Cardiac muscle cell (in vitro differentiated cells and primary cell): ENCODE measurements around the gene INPP5A. TPM values are rescaled to one million over a fixed set of nuclear protein-coding genes. Genes with fewer than 3 reads are reported as not detected.

ENCODE experiments used
- DNase-seq, 2 donors: peaks; one replicate each; pipeline versions ENCODE4 v3.0.0 to v3.0.0-alpha.2; 2010 to 2017; ENCODE audit warnings: low read depth in 1 of 2, low spot score in 1 of 2
- H3K27ac ChIP-seq: fragments of 200-600 bp; sonication (generic); 2 replicates; pipeline ENCODE4 v1.5.1; 2016
- H3K27me3 ChIP-seq: fragments of 200-600 bp; sonication (generic); 2 replicates; pipeline ENCODE4 v1.6.0; 2016; ENCODE audit warnings: control low read depth
- H3K36me3 ChIP-seq: fragments of 200-600 bp; sonication (generic); 2 replicates; pipeline ENCODE4 v1.5.1; 2016; ENCODE audit warnings: control low read depth
- H3K4me1 ChIP-seq: fragments of 200-600 bp; sonication (generic); 2 replicates; pipeline ENCODE4 v1.8.1; 2017; ENCODE audit warnings: low read depth, mild to moderate bottlenecking, mixed run types
- H3K4me3 ChIP-seq: fragments of 200-600 bp; sonication (generic); 2 replicates; pipeline ENCODE4 v1.5.1; 2016; ENCODE audit warnings: mild to moderate bottlenecking
- H3K9me3 ChIP-seq: fragments of 200-600 bp; sonication (generic); 2 replicates; pipeline ENCODE4 v1.5.1; 2017; ENCODE audit warnings: low read depth, mild to moderate bottlenecking, control low read depth
- polyA plus RNA-seq: library from polyadenylated mRNA; unstranded; fragments of >200 nt; fragmentation: Nextera tagmentation; extraction: Ambion mirVana; gene quantifications from 2 replicates; pipeline ENCODE4 v1.2.1, GENCODE V29; 2016
- total RNA-seq: library from RNA; depleted of rRNA; stranded (reverse); fragments of >200 nt; gene quantifications from 2 replicates; pipeline ENCODE4 v1.2.3, GENCODE V29; 2016
- TF ChIP-seq, protein P1 (sequence below): IDR thresholded peaks from 2 replicates; pipeline ENCODE4 v1.5.1; 2012; ENCODE audit warnings: low read depth, mild to moderate bottlenecking, low read length

Gene INPP5A
- total and polyA plus RNA-seq, 2 experiments from 2014 or later = 87.0 to 90.4 TPM

- Histone ChIP-seq H3K4me1 (peaks cover 4% of the 10 kb centered on the region), H3K36me3 (no peaks in the 10 kb centered on the region), H3K4me3 (no peak overlapping the region), H3K9me3 (no peaks in the 10 kb centered on the region), H3K27ac (no peak overlapping the region), H3K27me3 (no peaks in the 10 kb centered on the region)
- no peak for DNase-seq
- TF ChIP-seq, protein P1, sequence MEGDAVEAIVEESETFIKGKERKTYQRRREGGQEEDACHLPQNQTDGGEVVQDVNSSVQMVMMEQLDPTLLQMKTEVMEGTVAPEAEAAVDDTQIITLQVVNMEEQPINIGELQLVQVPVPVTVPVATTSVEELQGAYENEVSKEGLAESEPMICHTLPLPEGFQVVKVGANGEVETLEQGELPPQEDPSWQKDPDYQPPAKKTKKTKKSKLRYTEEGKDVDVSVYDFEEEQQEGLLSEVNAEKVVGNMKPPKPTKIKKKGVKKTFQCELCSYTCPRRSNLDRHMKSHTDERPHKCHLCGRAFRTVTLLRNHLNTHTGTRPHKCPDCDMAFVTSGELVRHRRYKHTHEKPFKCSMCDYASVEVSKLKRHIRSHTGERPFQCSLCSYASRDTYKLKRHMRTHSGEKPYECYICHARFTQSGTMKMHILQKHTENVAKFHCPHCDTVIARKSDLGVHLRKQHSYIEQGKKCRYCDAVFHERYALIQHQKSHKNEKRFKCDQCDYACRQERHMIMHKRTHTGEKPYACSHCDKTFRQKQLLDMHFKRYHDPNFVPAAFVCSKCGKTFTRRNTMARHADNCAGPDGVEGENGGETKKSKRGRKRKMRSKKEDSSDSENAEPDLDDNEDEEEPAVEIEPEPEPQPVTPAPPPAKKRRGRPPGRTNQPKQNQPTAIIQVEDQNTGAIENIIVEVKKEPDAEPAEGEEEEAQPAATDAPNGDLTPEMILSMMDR = no peak
Measured at GRCh38 chr10:132645630-132646442, 108.2 kb downstream of the INPP5A start.

GRCh38 chr10:132646443-132647097, 109.0 kb downstream of the INPP5A start:
- TF ChIP-seq, protein P1 = no peak
- no peak overlapping the region for H3K4me3 ChIP-seq
- H3K36me3 ChIP-seq = no peaks in the 10 kb centered on the region
- no peak overlapping the region for H3K27ac ChIP-seq
- no peak for DNase-seq
- H3K4me1 ChIP-seq = peaks cover 4% of the 10 kb centered on the region
- H3K9me3 ChIP-seq = no peaks in the 10 kb centered on the region
- H3K27me3 ChIP-seq = no peaks in the 10 kb centered on the region

DNA sequence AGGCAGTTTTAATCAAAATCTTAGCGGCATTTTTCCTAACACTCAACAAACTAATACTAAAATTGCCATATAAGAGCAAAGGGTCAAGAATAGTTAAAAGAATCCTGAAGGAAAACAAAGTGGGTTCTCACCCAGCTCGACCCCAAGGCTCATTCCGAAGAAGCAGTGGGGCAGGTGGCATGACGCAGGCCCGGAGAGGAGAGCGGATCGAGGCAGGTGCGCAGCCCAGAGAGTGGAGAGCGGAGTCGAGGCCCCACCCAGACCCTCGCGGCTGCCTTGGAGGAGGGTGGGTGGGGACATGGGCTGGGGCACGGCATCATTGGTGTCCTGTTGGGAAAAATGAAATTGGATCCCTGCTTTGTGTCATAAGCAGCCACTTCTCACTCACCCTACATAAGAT, 109.8 kb downstream of the INPP5A start:
- no peak overlapping the region for H3K4me3 ChIP-seq
- TF ChIP-seq, protein P1 = no peak
- no peaks in the 10 kb centered on the region for H3K36me3 ChIP-seq
- no peaks in the 10 kb centered on the region for H3K27me3 ChIP-seq
- no peak for DNase-seq
- H3K27ac ChIP-seq = no peak overlapping the region
- peaks cover 4% of the 10 kb centered on the region for H3K4me1 ChIP-seq
- H3K9me3 ChIP-seq = no peaks in the 10 kb centered on the region

DNA sequence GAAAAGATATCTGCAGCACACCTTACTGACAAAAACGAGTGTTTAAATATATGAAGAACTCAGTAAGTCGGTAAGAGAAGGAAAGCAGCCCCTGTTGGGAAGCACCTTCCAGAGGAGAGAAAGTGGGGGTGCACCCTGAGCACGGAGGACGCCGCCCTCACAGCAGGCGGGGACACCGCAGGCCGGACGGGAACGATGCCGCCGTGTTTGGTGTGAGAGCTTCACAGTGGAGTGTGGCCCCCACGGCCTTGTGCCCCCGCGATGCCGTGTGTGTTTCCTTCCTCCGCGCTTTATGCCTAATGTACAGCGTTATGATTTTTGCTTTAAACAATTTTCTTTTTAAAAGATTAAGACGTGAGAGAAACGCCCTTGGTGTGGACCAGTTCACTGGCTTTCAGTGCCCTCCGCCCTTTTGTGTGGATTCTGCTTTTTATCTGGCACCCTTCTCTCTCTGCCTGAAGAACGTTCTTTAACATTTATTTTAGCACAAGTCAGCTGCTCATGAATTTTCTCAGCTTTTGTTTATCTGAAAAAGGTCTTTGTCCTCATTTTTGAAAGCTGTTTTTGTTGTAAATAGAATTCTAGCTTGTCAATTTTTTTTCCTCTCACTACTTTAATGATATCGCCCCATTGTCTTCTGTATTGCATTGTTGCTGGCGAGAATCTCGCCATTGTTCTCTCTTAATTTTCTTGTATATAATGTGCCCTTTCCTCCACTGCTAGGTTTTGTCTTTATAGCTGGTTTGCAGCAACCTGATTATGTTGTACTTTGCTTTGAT, 110.7 kb downstream of the INPP5A start:
- H3K9me3 ChIP-seq = no peaks in the 10 kb centered on the region
- no peaks in the 10 kb centered on the region for H3K27me3 ChIP-seq
- no peaks in the 10 kb centered on the region for H3K36me3 ChIP-seq
- no peak overlapping the region for H3K4me3 ChIP-seq
- H3K27ac ChIP-seq = no peak overlapping the region
- TF ChIP-seq, protein P1 = no peak
- no peak for DNase-seq
- peaks cover 4% of the 10 kb centered on the region for H3K4me1 ChIP-seq

DNA sequence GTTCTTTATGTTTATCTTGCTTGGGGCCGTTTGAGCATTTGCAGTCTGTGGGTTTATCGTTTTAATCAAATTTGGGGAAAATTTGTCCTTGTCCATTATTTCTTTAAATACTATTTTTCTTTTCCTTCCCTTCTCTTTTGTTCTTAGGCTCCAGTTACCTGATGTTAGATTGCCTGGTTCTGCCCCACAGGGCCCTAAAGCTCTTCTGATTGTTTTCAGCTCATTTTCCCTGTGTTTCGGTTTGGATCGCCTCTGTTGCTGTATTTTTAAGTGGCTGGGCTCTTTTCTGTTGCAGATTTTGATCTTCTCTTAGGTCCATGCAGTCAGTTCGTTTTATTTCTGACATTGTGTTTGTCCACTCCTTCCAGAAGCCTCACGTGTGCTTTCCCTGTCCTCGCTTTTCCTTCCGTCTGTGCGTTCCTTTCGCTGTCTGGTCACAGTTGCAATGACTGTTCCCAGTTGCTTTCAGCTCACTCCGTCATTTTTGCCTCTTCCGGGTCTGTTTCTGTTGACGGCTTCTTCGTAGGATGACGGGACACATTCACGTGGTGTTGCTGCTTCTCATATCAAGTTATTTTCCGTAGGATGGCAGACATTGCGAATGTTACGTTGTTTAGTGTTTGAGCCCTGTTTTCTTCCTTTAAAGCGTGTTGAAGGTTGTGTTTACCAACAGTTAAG, 111.4 kb downstream of the INPP5A start:
- no peak for DNase-seq
- Histone ChIP-seq H3K27me3 (no peaks in the 10 kb centered on the region), H3K9me3 (no peaks in the 10 kb centered on the region), H3K27ac (no peak overlapping the region), H3K36me3 (no peaks in the 10 kb centered on the region), H3K4me3 (no peak overlapping the region), H3K4me1 (peaks cover 4% of the 10 kb centered on the region)
- TF ChIP-seq, protein P1 = no peak
